ENCODE results near the gene CMTM3. TPM values are rescaled to one million over a fixed set of nuclear protein-coding genes. Genes with fewer than 3 reads are reported as not detected.

The CMTM3 gene
- total RNA-seq, 1 experiment from 2014 or later, result 19.1 TPM

DNA sequence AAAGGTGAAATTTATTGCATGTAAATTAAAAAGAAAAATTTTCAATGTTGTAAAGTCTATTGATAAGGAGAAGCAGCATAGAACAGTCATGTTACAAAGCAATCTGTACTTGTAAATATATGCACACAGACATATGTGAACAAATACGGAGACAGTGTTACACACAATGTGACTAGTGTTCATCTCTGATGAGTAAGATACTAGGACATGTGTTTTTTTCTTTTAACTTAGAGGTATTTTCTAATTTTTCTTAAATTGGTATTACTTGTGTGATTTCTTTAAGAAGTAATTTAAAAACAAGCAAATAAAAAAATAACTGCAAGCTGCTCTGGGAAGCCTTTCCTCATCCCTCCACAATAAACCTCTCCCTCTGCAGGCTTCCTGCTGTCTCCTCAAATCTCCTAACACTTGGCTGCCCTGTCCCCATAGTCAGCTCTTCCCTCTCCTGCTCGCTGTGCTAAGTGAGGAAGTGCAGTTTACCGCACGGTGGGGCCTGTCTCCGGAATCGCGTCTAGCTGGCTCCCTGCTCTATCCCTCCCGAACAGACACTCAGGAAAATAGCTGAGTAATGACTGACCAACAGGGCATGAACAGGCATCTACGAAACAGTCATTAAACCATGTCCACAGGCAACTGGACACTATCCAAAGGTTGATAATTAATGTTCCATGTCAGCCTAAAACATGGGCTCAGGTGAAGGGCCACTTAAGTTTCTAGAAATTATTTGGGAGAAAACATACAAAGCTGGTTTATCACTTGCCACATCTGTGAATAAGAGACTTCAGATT lies 56.1 kb downstream of the CMTM3 start (continued):
- TF ChIP-seq, protein P1, sequence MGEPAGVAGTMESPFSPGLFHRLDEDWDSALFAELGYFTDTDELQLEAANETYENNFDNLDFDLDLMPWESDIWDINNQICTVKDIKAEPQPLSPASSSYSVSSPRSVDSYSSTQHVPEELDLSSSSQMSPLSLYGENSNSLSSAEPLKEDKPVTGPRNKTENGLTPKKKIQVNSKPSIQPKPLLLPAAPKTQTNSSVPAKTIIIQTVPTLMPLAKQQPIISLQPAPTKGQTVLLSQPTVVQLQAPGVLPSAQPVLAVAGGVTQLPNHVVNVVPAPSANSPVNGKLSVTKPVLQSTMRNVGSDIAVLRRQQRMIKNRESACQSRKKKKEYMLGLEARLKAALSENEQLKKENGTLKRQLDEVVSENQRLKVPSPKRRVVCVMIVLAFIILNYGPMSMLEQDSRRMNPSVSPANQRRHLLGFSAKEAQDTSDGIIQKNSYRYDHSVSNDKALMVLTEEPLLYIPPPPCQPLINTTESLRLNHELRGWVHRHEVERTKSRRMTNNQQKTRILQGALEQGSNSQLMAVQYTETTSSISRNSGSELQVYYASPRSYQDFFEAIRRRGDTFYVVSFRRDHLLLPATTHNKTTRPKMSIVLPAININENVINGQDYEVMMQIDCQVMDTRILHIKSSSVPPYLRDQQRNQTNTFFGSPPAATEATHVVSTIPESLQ (CRISPR knock-in tag; IDR thresholded peaks at IDR 0.05), result no peak
- TF ChIP-seq FOXP1 (CRISPR knock-in tag; IDR thresholded peaks at IDR 0.05; ENCODE audit: borderline replicate concordance), result no peak
- no peak for TF ChIP-seq ZNF317 (CRISPR knock-in tag; IDR thresholded peaks at IDR 0.05; ENCODE audit: borderline replicate concordance, low read depth)
- TF ChIP-seq, protein P2, sequence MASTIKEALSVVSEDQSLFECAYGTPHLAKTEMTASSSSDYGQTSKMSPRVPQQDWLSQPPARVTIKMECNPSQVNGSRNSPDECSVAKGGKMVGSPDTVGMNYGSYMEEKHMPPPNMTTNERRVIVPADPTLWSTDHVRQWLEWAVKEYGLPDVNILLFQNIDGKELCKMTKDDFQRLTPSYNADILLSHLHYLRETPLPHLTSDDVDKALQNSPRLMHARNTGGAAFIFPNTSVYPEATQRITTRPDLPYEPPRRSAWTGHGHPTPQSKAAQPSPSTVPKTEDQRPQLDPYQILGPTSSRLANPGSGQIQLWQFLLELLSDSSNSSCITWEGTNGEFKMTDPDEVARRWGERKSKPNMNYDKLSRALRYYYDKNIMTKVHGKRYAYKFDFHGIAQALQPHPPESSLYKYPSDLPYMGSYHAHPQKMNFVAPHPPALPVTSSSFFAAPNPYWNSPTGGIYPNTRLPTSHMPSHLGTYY (CRISPR knock-in tag; IDR thresholded peaks at IDR 0.05), result no peak
- no peak for TF ChIP-seq RORB (CRISPR knock-in tag; IDR thresholded peaks at IDR 0.05)
- TF ChIP-seq, protein P3, sequence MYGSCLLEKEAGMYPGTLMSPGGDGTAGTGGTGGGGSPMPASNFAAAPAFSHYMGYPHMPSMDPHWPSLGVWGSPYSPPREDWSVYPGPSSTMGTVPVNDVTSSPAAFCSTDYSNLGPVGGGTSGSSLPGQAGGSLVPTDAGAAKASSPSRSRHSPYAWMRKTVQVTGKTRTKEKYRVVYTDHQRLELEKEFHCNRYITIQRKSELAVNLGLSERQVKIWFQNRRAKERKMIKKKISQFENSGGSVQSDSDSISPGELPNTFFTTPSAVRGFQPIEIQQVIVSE (CRISPR knock-in tag; IDR thresholded peaks at IDR 0.05; ENCODE audit: borderline replicate concordance), result no peak

DNA sequence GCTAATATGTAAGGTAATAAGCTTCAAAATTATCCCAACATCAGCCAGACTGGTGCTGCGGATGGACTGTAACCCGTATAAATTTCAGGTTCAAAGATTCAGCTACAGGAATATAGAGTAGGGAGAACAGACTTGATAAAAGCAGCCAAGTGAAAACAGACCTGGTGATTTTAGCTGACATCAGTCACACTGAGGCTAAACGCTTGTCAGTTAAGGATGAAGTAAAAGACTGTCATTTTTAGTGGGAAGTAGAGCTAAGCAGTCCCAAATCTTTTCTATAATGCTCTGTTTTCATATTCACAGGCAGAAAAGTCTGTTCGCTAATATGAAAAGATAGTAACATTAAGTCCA lies 56.7 kb downstream of the CMTM3 start:
- Mint-ChIP-seq H3K27ac (peak overlapping the region; percentile 59; the same call in 1 of the 2 replicates), H3K4me1 (peaks cover 17% of the 10 kb centered on the region), H3K36me3 (no peaks in the 10 kb centered on the region), H3K27me3 (ENCODE audit: low read depth) (no peaks in the 10 kb centered on the region), H3K9me3 (no peaks in the 10 kb centered on the region), H3K4me3 (no peak overlapping the region)
- no peak for ATAC-seq
- POLR2A ChIA-PET, result interaction anchor here (0.6 kb wide), 3 partner anchors 16 to 199 kb away, joined by 3 to 8 read pairs (median 3); no protein-coding TSS in a partner anchor
- DNase-seq (ENCODE audit: low spot score), result no peak
- CTCF ChIA-PET, result interaction anchor here (0.8 to 5.1 kb wide), 10 partner anchors 10 to 254 kb away, joined by 3 to 80 read pairs (median 4); partner anchors contain the start of genes CMTM4 and DYNC1LI2
- TF ChIP-seq ESRRA (CRISPR knock-in tag; IDR thresholded peaks at IDR 0.05; ENCODE audit: borderline replicate concordance), result no peak
- no peak for TF ChIP-seq NFYB (CRISPR knock-in tag; conservative IDR thresholded peaks at IDR 0.05; ENCODE audit: low read depth)
- TF ChIP-seq CREM (CRISPR knock-in tag; IDR thresholded peaks at IDR 0.05), result no peak
- no peak for TF ChIP-seq ZBTB21 (CRISPR knock-in tag; IDR thresholded peaks at IDR 0.05; ENCODE audit: borderline replicate concordance)
- TF ChIP-seq, protein P4, sequence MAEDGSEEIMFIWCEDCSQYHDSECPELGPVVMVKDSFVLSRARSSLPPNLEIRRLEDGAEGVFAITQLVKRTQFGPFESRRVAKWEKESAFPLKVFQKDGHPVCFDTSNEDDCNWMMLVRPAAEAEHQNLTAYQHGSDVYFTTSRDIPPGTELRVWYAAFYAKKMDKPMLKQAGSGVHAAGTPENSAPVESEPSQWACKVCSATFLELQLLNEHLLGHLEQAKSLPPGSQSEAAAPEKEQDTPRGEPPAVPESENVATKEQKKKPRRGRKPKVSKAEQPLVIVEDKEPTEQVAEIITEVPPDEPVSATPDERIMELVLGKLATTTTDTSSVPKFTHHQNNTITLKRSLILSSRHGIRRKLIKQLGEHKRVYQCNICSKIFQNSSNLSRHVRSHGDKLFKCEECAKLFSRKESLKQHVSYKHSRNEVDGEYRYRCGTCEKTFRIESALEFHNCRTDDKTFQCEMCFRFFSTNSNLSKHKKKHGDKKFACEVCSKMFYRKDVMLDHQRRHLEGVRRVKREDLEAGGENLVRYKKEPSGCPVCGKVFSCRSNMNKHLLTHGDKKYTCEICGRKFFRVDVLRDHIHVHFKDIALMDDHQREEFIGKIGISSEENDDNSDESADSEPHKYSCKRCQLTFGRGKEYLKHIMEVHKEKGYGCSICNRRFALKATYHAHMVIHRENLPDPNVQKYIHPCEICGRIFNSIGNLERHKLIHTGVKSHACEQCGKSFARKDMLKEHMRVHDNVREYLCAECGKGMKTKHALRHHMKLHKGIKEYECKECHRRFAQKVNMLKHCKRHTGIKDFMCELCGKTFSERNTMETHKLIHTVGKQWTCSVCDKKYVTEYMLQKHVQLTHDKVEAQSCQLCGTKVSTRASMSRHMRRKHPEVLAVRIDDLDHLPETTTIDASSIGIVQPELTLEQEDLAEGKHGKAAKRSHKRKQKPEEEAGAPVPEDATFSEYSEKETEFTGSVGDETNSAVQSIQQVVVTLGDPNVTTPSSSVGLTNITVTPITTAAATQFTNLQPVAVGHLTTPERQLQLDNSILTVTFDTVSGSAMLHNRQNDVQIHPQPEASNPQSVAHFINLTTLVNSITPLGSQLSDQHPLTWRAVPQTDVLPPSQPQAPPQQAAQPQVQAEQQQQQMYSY (CRISPR knock-in tag; IDR thresholded peaks at IDR 0.05), result no peak
- TF ChIP-seq, protein P2 (CRISPR knock-in tag; IDR thresholded peaks at IDR 0.05), result no peak
- TF ChIP-seq, protein P5, sequence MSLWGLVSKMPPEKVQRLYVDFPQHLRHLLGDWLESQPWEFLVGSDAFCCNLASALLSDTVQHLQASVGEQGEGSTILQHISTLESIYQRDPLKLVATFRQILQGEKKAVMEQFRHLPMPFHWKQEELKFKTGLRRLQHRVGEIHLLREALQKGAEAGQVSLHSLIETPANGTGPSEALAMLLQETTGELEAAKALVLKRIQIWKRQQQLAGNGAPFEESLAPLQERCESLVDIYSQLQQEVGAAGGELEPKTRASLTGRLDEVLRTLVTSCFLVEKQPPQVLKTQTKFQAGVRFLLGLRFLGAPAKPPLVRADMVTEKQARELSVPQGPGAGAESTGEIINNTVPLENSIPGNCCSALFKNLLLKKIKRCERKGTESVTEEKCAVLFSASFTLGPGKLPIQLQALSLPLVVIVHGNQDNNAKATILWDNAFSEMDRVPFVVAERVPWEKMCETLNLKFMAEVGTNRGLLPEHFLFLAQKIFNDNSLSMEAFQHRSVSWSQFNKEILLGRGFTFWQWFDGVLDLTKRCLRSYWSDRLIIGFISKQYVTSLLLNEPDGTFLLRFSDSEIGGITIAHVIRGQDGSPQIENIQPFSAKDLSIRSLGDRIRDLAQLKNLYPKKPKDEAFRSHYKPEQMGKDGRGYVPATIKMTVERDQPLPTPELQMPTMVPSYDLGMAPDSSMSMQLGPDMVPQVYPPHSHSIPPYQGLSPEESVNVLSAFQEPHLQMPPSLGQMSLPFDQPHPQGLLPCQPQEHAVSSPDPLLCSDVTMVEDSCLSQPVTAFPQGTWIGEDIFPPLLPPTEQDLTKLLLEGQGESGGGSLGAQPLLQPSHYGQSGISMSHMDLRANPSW (CRISPR knock-in tag; conservative IDR thresholded peaks at IDR 0.05; ENCODE audit: low read depth), result no peak
- TF ChIP-seq FOXP1 (CRISPR knock-in tag; IDR thresholded peaks at IDR 0.05; ENCODE audit: borderline replicate concordance), result no peak
- TF ChIP-seq, protein P6, sequence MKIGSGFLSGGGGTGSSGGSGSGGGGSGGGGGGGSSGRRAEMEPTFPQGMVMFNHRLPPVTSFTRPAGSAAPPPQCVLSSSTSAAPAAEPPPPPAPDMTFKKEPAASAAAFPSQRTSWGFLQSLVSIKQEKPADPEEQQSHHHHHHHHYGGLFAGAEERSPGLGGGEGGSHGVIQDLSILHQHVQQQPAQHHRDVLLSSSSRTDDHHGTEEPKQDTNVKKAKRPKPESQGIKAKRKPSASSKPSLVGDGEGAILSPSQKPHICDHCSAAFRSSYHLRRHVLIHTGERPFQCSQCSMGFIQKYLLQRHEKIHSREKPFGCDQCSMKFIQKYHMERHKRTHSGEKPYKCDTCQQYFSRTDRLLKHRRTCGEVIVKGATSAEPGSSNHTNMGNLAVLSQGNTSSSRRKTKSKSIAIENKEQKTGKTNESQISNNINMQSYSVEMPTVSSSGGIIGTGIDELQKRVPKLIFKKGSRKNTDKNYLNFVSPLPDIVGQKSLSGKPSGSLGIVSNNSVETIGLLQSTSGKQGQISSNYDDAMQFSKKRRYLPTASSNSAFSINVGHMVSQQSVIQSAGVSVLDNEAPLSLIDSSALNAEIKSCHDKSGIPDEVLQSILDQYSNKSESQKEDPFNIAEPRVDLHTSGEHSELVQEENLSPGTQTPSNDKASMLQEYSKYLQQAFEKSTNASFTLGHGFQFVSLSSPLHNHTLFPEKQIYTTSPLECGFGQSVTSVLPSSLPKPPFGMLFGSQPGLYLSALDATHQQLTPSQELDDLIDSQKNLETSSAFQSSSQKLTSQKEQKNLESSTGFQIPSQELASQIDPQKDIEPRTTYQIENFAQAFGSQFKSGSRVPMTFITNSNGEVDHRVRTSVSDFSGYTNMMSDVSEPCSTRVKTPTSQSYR (CRISPR knock-in tag; IDR thresholded peaks at IDR 0.05), result no peak
- no peak for TF ChIP-seq PRRX2 (CRISPR knock-in tag; IDR thresholded peaks at IDR 0.05)
- TF ChIP-seq, protein P7, sequence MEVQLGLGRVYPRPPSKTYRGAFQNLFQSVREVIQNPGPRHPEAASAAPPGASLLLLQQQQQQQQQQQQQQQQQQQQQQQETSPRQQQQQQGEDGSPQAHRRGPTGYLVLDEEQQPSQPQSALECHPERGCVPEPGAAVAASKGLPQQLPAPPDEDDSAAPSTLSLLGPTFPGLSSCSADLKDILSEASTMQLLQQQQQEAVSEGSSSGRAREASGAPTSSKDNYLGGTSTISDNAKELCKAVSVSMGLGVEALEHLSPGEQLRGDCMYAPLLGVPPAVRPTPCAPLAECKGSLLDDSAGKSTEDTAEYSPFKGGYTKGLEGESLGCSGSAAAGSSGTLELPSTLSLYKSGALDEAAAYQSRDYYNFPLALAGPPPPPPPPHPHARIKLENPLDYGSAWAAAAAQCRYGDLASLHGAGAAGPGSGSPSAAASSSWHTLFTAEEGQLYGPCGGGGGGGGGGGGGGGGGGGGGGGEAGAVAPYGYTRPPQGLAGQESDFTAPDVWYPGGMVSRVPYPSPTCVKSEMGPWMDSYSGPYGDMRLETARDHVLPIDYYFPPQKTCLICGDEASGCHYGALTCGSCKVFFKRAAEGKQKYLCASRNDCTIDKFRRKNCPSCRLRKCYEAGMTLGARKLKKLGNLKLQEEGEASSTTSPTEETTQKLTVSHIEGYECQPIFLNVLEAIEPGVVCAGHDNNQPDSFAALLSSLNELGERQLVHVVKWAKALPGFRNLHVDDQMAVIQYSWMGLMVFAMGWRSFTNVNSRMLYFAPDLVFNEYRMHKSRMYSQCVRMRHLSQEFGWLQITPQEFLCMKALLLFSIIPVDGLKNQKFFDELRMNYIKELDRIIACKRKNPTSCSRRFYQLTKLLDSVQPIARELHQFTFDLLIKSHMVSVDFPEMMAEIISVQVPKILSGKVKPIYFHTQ (CRISPR knock-in tag; IDR thresholded peaks at IDR 0.05), result no peak
- no peak for TF ChIP-seq ATF1 (CRISPR knock-in tag; IDR thresholded peaks at IDR 0.05)
